Neuronal stem cell (in vitro differentiated cells): ENCODE results near the gene CBY2.
A peak's percentile ranks its signal among the peaks of the same experiment; 100 is the strongest.

Experiments used
- DNase-seq: peaks from one replicate; pipeline ENCODE4 v3.0.0-alpha.2; 2013; ENCODE audit warnings: low spot score
- H2AFZ ChIP-seq: one replicate; pipeline ENCODE4 v1.6.1; 2013; ENCODE audit warnings: mild to moderate bottlenecking, low read length, inconsistent platforms
- H2AK5ac ChIP-seq: 2 replicates; pipeline ENCODE4 v1.6.1; 2013; ENCODE audit warnings: low read depth, mild to moderate bottlenecking, inconsistent platforms, low read length, moderate library complexity, mixed read lengths
- H2BK120ac ChIP-seq: 2 replicates; pipeline ENCODE4 v1.6.1; 2013; ENCODE audit warnings: low read depth, mild to moderate bottlenecking, inconsistent platforms, low read length, moderate library complexity, mixed read lengths
- H2BK12ac ChIP-seq: one replicate; pipeline ENCODE4 v1.6.1; 2013; ENCODE audit warnings: low read length, inconsistent platforms
- H2BK15ac ChIP-seq: 2 replicates; pipeline ENCODE4 v1.6.1; 2013; ENCODE audit warnings: mild to moderate bottlenecking, low read length, inconsistent platforms, mixed read lengths
- H2BK5ac ChIP-seq: one replicate; pipeline ENCODE4 v1.6.1; 2013; ENCODE audit warnings: inconsistent platforms, mild to moderate bottlenecking, low read length, moderate library complexity
- H3K14ac ChIP-seq: one replicate; pipeline ENCODE4 v1.6.1; 2013; ENCODE audit warnings: low read length, inconsistent platforms
- H3K18ac ChIP-seq: 2 replicates; pipeline ENCODE4 v1.6.1; 2013; ENCODE audit warnings: low read length, inconsistent platforms
- H3K23ac ChIP-seq: 2 replicates; pipeline ENCODE4 v1.6.1; 2013; ENCODE audit warnings: low read depth, mild to moderate bottlenecking, mixed read lengths, low read length, inconsistent platforms; ENCODE audit not compliant: poor library complexity
- H3K27ac ChIP-seq: replicated peaks from 3 replicates; pipeline ENCODE4 v1.5.1; 2013; ENCODE audit warnings: low read length, inconsistent platforms
- H3K27me3 ChIP-seq, 3 experiments: 2 replicates each; pipeline ENCODE4 v1.6.1; 2013; ENCODE audit warnings: low read length in 3 of 3, mild to moderate bottlenecking in 2 of 3, inconsistent platforms in 1 of 3, low read depth in 1 of 3, mixed read lengths in 1 of 3, moderate library complexity in 1 of 3; ENCODE audit not compliant: control insufficient read depth in 3 of 3, insufficient read depth in 3 of 3
- H3K36me3 ChIP-seq, 2 donors: replicated peaks in 1 of 2; 2 replicates each; pipeline ENCODE4 v1.6.1; 2013; ENCODE audit warnings: low read length in 2 of 2; ENCODE audit not compliant: control insufficient read depth in 2 of 2, insufficient read depth in 2 of 2
- H3K4ac ChIP-seq: 2 replicates; pipeline ENCODE4 v1.6.1; 2013; ENCODE audit warnings: inconsistent platforms, mild to moderate bottlenecking, low read length, moderate library complexity
- H3K4me1 ChIP-seq, 2 donors: 1 replicate in 1 of 2; 2 replicates in 1 of 2; pipeline ENCODE4 v1.6.1; 2013; ENCODE audit warnings: low read length in 2 of 2, low read depth in 1 of 2; ENCODE audit not compliant: control insufficient read depth in 2 of 2, insufficient read depth in 1 of 2
- H3K4me2 ChIP-seq: one replicate; pipeline ENCODE4 v1.6.1; 2013; ENCODE audit warnings: mild to moderate bottlenecking, low read length, inconsistent platforms; ENCODE audit not compliant: insufficient read depth, poor library complexity, severe bottlenecking
- H3K4me3 ChIP-seq, 2 donors: 2 replicates each; pipeline ENCODE4 v1.5.1; 2013; ENCODE audit warnings: low read length in 2 of 2, mild to moderate bottlenecking in 2 of 2, inconsistent platforms in 1 of 2, moderate library complexity in 1 of 2
- H3K79me1 ChIP-seq: one replicate; pipeline ENCODE4 v1.6.1; 2013; ENCODE audit warnings: low read depth, mild to moderate bottlenecking, inconsistent platforms, low read length, moderate library complexity
- H3K9ac ChIP-seq: one replicate; pipeline ENCODE4 v1.6.1; 2013; ENCODE audit warnings: mild to moderate bottlenecking, low read depth, low read length, inconsistent platforms; ENCODE audit not compliant: poor library complexity
- H3K9me3 ChIP-seq, 2 donors: replicated peaks in 1 of 2; 2 replicates each; pipeline versions ENCODE3 to v1.6.1; 2013; ENCODE audit warnings: low read length in 2 of 2, mild to moderate bottlenecking in 2 of 2, inconsistent platforms in 1 of 2, low read depth in 1 of 2, mixed read lengths in 1 of 2, moderate library complexity in 1 of 2; ENCODE audit not compliant: control insufficient read depth in 2 of 2, insufficient read depth in 1 of 2
- H4K8ac ChIP-seq: one replicate; pipeline ENCODE4 v1.6.1; 2013; ENCODE audit warnings: low read depth, mild to moderate bottlenecking, inconsistent platforms, low read length, moderate library complexity
- H4K91ac ChIP-seq: one replicate; pipeline ENCODE4 v1.6.1; 2013; ENCODE audit warnings: low read length, low read depth, mild to moderate bottlenecking, inconsistent platforms; ENCODE audit not compliant: poor library complexity
- WGBS, 2 donors: extraction: QIAGEN DNeasy Blood & Tissue Kit; methylation state at CpG; one replicate each; pipeline ENCODE4 v1.1.7; 2013; ENCODE audit warnings: missing lambda C conversion rate in 2 of 2, mixed read lengths in 1 of 2; ENCODE audit not compliant: insufficient read length in 2 of 2, insufficient replicate concordance in 1 of 2; ENCODE audit errors: extremely low coverage in 2 of 2; 5-methylcytosine and 5-hydroxymethylcytosine counted together

Gene CBY2

GRCh38 chr13:45733361-45733760, 31.2 kb downstream of the CBY2 start:
- DNase-seq: no peak
- Histone ChIP-seq H4K8ac (no peak overlapping the region), H3K4me1 (no peaks in the 10 kb centered on the region), H2BK120ac (no peak overlapping the region), H4K91ac (no peak overlapping the region), H2BK12ac (no peak overlapping the region), H3K9ac (no peak overlapping the region), H3K14ac (no peak overlapping the region), H3K36me3 (no peaks in the 10 kb centered on the region), H3K9me3 (no peaks in the 10 kb centered on the region), H2AK5ac (no peak overlapping the region), H3K4ac (no peak overlapping the region), H3K79me1 (no peaks in the 10 kb centered on the region), H3K23ac (no peak overlapping the region), H2AFZ (no peak overlapping the region), H3K18ac (no peak overlapping the region), H3K27ac (no peak overlapping the region), H3K27me3 (peaks cover 0 to 5% (median 0%) of the 10 kb centered on the region in 3 experiments), H2BK15ac (no peak overlapping the region), H2BK5ac (no peak overlapping the region), H3K4me3 (no peak overlapping the region), H3K4me2 (no peak overlapping the region)
- WGBS, 2 donors: no CpG with 5 or more reads among the region's 5 CpGs

- H3K27me3 ChIP-seq: peaks cover 0 to 8% (median 0%) of the 10 kb centered on the region in 3 experiments
- no peak overlapping the region for H2AK5ac ChIP-seq
- no peak overlapping the region for H3K4me2 ChIP-seq
- H3K4me3 ChIP-seq: no peak overlapping the region
- no peak overlapping the region for H3K14ac ChIP-seq
- no peak overlapping the region for H3K18ac ChIP-seq
- no peak overlapping the region for H3K23ac ChIP-seq
- H2BK120ac ChIP-seq: no peak overlapping the region
- no peaks in the 10 kb centered on the region for H3K9me3 ChIP-seq
- peak overlapping the region; percentile 32 for H2AFZ ChIP-seq
- no peaks in the 10 kb centered on the region for H3K36me3 ChIP-seq
- H3K79me1 ChIP-seq: no peaks in the 10 kb centered on the region
- no peak overlapping the region for H3K4ac ChIP-seq
- H3K27ac ChIP-seq: no peak overlapping the region
- H4K8ac ChIP-seq: no peak overlapping the region
- H3K9ac ChIP-seq: no peak overlapping the region
- H3K4me1 ChIP-seq: peaks cover 0 to 1% of the 10 kb centered on the region in 2 donors
- DNase-seq: no peak
- H2BK12ac ChIP-seq: no peak overlapping the region
- WGBS, 2 donors: no CpG with 5 or more reads among the region's 2 CpGs
- no peak overlapping the region for H2BK5ac ChIP-seq
- no peak overlapping the region for H4K91ac ChIP-seq
- H2BK15ac ChIP-seq: no peak overlapping the region
Observed at GRCh38 chr13:45737571-45738017, 35.5 kb downstream of the CBY2 start.

- Histone ChIP-seq H2AFZ (no peak overlapping the region), H3K79me1 (no peaks in the 10 kb centered on the region), H2BK15ac (no peak overlapping the region), H3K4ac (no peak overlapping the region), H3K4me1 (peaks cover 0 to 1% of the 10 kb centered on the region in 2 donors), H3K36me3 (no peaks in the 10 kb centered on the region), H3K23ac (no peak overlapping the region), H2AK5ac (no peak overlapping the region), H3K18ac (no peak overlapping the region), H3K14ac (no peak overlapping the region), H2BK12ac (no peak overlapping the region), H4K91ac (no peak overlapping the region), H2BK5ac (no peak overlapping the region), H3K27ac (no peak overlapping the region), H3K9ac (no peak overlapping the region), H3K27me3 (peaks cover 0 to 3% (median 0%) of the 10 kb centered on the region in 3 experiments), H3K4me2 (no peak overlapping the region), H3K4me3 (no peak overlapping the region), H4K8ac (no peak overlapping the region), H2BK120ac (no peak overlapping the region), H3K9me3 (no peaks in the 10 kb centered on the region)
- no peak for DNase-seq
- no CpG with 5 or more reads among the region's 5 CpGs for WGBS, 2 donors
Observed at GRCh38 chr13:45742985-45743384, 40.9 kb downstream of the CBY2 start.

- Histone ChIP-seq H4K91ac (no peak overlapping the region), H2BK15ac (no peak overlapping the region), H3K79me1 (no peaks in the 10 kb centered on the region), H3K9me3 (no peaks in the 10 kb centered on the region), H2AK5ac (no peak overlapping the region), H3K14ac (no peak overlapping the region), H3K27me3 (peaks cover 0 to 5% (median 0%) of the 10 kb centered on the region in 3 experiments), H3K4ac (no peak overlapping the region), H2AFZ (no peak overlapping the region), H4K8ac (no peak overlapping the region), H3K27ac (no peak overlapping the region), H2BK12ac (no peak overlapping the region), H2BK5ac (no peak overlapping the region), H3K4me1 (peaks cover 0 to 10% of the 10 kb centered on the region in 2 donors), H3K4me3 (no peak overlapping the region), H3K9ac (no peak overlapping the region), H3K23ac (no peak overlapping the region), H3K36me3 (no peaks in the 10 kb centered on the region), H2BK120ac (no peak overlapping the region), H3K18ac (no peak overlapping the region), H3K4me2 (no peak overlapping the region)
- WGBS, 2 donors: no CpG with 5 or more reads among the region's 3 CpGs
- DNase-seq: no peak
Observed at GRCh38 chr13:45744979-45745378, 42.9 kb downstream of the CBY2 start.
